GM21529 (cell line): ENCODE data around the gene RPH3AL.
"Not testable (repeated sequence)": the region's sequence is repeated elsewhere in the genome, so short reads cannot be mapped to it uniquely, and the experiment has no call there.

ENCODE experiments used
- ATAC-seq: cut with Tn5 transposase; IDR thresholded peaks from one replicate; pipeline ENCODE4 v1.9.1; 2021; ENCODE audit not compliant: unreplicated experiment

Gene RPH3AL

DNA sequence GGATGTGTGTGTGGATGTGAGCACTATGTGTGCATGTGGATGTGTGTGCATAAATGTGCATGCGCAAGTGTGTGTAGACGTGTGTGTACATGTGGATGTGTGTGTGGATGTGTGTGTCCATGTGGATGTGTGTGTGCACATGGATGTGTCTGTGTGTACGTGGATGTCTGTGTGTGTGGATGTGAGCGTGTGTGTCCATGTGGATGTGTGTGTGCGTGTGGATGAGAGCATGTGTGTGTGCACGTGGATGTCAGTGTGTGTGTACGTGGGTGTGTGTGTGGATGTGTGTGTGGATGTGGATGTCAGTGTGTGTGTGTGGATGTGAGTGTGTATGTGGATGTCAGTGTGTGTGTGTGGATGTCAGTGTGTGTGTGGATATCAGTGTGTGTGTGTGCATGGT lies 107.6 kb downstream of the RPH3AL start:
- no peak for ATAC-seq

DNA sequence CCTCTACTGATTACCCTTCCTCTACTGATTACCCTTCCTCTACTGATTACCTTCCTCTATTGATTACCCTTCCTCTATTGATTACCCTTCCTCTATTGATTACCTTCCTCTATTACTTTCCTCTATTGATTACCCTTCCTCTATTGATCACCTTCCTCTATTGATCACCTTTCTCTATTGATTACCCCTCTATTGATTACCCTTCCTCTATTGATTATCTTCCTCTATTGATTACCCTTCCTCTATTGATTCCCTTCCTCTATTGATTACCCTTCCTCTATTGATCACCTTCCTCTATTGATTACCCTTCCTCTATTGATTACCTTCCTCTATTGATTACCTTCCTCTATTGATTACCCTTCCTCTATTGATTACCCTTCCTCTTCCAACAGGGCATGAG lies 108.7 kb downstream of the RPH3AL start:
- ATAC-seq = not testable (repeated sequence)

DNA sequence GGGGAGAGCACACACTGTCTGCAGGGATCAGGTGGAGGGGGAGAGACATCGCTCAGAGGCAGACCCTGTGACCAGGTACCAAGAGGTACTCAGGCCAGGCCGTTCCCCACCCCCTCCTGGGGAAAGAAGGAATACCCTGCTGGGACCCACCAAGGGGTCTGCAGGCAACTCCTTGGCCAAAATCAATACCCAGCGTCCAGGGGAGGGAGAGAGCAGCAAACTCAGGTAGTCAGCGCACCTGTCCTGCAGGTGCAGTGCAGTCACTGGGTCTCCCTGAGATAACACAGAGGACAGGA lies 113.7 kb downstream of the RPH3AL start:
- no peak for ATAC-seq

DNA sequence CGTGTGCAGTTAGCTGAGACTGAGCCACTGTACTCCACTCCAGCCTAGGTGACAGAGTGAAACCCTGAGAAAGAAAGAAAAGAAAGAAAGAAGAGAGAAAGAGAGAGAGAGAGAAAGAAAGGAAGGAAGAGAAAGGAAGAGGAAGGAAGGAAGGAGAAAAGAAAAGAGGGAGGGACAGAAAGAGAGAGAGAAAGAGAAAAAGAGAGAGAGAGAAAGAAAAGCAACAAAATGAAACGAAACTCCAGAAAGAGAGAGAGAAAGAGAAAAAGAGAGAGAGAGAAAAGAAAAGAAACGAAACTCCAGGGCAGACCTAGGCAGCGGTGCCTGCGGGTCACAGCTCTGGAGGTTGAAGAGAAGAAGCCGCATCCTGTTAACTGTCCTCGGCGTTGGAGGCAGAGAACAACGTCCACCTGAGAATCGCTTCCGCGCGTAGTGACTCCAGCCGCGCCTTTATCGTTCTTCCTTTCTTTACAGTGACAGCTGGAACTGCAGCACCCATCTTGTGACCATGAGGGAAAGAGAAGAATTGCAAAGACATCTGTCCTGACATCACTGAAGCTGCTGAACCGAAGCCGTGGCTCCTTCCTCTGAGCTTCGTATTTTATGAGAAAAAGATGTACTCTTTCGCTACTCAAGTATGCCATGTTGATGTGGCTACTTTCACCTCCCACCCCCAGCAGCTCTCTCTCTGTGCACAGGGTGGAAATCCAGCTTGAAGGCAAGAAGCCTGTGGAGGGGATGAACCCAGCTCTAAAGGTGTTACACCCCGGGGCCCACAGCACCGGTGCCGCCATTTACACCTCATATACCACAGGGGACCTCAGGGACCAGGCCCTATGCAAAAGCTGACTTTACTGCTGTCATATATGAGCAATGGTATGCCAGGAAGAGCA lies 114.3 kb downstream of the RPH3AL start:
- no peak for ATAC-seq

DNA sequence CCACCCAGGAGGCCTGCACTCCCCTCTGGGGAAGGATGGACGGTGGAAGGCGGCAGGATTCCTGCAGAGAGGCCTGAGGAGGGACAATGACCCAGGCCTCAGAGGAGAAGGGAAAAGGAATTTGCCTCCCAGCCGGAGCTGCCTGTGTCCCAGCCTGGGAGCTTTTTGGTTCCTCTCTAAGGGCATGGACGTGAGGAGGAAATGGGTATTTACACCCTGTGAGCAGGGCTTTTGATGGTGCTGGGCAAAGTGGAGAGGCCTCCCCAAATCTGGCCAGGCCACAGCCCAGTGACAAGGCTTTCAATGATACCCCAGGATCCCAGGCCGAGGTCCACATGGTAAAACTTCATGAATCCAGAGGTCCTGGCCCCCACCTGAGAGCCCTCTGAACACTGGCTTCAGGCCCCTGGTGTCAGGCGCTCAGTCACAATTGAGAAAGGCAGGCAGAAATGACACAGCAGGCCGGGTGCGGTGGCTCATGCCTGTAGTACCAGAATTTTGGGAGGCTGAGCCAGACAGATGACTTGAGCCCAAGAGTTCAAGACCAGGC lies 115.1 kb downstream of the RPH3AL start:
- no peak for ATAC-seq

DNA sequence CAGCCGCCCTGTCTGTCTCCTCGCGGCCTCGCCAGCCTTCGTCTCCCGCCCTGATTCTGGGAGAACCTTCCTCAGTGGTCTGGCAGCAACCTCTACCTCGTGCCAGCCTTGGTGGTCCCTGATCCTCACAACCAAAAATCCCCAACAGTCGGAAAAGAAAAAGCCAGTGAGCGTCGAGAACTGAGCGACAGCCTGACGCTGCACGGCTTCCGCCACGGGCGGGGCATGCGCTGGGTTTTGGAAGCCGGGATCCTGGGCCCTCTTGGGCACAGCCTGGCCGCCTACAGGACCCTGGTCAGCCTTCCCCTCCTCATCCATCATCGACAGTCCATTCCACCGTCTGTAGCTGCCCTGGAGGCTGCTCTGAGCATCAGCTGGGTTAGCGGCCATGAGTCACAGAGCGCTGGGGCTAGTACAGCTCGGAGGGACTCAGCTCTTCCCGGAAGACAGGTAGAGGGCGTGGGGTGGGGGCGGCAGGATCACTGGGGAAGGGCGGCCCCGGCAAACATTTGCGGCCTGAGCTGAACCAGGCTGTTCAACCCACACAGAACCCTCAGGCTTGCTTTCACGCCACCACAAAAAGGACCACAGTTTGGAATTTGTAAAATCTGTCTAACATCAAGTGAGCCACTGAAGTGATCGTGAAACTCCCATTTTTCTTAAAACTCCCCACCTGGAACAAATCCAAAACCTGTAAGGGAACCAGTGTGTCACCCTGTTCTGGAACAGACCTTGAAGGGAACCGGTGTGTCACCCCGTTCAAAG lies 115.8 kb downstream of the RPH3AL start:
- no peak for ATAC-seq

DNA sequence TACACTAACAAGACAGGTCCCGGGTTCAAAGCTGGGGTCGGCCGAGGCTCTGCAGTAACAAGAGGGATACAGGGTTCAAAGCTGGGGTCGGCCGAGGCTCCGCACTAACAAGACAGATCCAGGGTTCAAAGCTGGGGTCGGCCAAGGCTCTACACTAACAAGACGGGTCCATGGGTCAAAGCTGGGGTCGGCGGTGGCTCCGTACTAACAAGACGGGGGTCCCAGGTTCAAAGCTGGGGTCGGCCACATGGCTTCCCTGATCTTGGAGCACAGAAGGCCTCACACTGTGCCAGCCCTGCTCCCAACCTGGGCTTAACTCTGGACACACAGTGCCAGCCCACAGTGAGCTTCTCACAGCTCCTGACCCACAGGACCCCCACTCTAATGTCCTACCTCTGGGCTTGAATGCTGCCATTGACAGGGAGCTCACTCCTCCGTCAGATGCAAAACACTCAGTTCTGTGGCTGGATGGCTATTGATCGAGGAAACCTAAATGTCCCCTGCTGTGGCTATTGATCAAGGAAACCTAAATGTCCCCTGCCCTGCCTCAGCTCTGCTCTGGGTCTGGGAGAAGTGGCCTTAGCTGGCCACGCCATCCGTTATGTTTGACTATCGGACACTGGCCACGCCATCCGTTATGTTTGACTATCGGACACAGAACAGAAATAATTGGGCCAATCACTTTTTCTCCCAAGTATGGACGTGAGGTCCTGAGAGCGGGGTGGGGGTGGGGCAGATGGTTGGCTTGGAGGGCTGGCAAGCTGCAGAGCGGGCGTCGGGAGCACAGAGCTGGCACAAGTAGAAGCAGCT lies 116.6 kb downstream of the RPH3AL start:
- ATAC-seq = no peak

DNA sequence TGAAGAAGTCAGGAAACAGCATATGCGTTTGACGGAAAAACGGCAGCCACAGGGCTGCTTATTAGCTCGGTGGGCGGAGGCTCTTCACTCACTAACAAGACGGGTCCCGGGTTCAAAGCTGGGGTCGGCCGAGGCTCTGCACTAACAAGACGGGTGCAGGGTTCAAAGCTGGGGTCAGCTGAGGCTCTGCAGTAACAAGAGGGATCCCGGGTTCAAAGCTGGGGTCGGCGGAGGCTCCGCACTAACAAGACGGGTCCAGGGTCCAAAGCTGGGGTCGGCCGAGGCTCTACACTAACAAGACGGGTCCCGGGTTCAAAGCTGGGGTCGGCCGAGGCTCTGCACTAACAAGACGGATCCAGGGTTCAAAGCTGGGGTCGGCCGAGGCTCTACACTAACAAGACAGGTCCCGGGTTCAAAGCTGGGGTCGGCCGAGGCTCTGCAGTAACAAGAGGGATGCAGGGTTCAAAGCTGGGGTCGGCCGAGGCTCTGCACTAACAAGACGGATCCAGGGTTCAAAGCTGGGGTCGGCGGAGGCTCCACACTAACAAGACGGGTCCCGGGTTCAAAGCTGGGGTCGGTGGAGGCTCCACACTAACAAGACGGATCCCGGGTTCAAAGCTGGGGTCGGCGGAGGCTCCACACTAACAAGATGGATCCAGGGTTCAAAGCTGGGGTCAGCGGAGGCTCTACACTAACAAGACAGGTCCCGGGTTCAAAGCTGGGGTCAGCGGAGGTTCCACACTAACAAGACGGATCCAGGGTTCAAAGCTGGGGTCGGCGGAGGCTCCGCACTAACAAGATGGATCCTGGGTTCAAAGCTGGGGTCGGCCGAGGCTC lies 117.4 kb downstream of the RPH3AL start:
- ATAC-seq = not testable (repeated sequence)

DNA sequence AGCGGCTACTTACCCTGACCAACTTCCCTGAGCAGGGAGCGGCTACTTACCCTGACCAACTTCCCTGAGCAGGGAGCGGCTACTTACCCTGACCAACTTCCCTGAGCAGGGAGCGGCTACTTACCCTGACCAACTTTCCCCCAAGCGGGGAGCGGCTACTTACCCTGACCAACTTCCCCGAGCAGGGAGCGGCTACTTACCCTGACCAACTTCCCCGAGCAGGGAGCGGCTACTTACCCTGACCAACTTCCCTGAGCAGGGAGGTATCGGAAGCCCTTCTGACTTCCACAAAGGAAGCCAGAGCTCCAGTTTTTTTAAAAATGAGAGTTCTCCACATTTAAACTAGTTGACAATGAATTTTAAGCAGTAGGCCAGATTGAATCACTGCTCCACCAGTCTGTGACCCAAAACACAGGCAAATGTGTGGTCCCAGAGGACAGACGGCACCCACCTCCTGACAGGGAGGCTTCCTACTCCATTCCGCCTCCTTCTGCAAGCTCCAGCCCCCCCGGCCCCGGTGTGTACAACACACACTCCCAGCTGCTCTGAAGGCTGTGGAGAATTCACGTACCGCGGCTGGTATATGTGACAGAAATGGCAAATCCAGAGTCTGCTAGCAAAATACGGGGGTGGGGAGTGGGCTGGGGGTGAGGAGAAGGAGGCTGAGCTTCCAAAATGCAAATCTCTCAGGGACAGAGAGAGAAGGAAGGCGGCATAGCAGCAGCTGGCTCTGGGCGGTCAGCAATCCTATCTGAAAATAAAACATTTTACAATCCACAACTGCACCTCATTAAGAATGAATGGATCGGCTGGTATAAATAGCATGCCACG lies 118.2 kb downstream of the RPH3AL start:
- not testable (repeated sequence) for ATAC-seq

DNA sequence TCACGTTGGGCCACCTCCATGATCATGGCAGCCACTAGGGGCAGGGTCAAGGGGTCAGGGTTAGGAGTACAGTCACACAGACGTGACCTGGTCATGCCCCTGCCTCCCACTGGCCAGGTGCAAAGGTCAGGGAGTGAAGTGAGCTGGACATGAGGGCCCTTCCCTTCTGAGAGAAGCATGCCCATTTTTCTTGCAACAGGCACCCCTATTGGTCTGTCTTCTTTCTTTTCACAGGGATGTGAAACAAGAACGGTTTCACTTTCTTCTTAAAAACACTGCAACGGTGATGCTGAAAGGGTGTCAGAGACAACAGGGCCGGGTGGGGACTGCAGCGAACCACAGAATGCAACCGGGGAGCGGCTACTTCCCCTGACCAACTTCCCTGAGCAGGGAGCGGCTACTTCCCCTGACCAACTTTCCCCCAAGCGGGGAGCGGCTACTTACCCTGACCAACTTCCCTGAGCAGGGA lies 119.1 kb downstream of the RPH3AL start:
- ATAC-seq = no peak

DNA sequence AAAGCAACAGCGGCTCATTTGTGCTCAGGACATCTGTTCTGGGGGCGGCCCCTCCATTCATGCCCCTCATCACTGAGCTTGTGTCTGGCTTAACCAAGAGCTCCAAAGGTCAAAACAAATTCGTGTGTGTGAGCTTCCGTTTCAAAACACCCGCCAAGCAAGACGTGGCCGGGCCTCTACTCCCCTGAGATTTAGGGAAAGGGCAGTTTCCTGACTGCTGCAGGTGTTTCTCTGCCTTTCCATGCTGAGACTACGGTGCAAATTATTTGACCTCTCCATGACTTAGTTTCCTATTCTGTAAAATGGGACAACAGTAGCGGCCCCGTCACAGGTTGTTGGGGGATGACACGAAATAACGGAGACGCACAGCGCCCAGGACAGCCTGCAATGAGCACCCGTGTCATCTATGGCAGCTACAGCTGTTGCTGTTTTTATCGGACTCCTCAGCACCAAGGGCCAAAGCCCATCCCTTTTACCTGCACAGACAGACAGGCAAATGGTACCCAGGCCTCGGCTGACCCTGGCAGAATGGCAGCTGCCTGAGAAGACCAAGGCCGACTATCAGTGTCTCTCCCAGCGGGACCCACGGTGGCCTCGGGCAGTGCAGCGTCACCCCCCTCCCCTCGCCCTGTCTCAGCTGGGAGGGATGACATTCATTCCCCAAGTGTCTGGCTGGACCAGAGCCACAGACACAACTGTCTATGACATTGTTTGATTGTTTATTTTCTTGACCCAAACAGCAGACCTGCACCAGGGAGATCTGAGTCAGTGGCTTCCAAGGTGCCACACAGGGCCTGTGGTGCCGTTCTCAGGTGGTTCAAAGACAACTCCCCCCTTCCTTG lies 120.4 kb downstream of the RPH3AL start:
- no peak for ATAC-seq

DNA sequence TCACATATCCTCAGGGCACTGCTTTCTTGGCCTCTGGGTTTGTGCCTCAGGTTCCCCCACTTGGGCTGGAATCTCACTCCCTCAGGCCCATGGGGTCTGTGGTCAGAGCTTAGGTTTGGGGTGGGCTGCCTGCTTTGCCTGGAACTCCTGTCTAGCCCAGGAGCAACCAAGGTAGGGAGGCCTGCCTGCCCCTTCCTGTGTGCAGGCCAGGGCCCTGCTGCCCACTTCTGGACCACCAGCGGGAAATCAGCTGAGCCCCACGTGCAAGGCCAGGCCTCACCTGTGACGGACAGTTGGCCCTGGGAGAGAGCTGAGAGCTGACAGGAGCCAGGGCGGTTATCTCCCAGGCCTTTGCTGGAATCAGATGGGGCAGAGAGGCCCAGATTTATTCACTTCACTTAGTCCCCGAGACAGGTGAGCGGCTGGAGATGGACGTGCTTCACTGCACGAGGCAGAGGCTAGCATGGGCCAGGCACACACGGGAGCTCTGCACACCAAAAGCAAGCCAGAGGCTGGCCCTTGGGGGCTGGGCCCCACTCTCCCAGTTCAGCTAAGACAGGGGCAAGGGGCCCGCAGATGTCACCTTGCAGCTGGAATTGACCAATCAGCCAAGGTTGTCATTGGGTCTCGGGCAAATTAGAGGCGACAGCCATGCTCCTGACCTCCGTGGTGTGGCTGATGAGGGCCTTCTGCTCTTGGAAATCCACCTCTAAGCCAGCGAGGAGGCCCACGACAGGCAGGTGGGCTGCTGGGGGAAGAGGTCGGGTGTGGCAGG lies 121.2 kb downstream of the RPH3AL start:
- no peak for ATAC-seq

DNA sequence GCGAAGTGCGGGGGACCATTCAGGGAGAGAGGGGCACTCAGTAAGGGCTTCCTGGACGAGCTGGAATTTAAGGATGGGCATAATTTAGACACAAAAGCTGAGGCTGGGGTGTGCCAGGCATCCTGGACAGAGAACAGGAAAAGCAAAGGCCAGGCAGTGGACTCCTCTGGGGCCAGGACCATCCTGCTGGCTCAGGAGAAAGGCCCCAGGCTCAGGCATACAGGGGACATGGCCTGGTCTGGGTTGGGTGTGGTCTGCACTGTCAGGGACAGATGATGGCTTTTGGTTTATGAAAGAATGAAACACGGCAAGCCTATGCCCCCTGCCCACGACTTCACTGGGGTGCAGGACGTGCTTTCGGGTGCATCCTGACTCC lies 122.2 kb downstream of the RPH3AL start:
- no peak for ATAC-seq

DNA sequence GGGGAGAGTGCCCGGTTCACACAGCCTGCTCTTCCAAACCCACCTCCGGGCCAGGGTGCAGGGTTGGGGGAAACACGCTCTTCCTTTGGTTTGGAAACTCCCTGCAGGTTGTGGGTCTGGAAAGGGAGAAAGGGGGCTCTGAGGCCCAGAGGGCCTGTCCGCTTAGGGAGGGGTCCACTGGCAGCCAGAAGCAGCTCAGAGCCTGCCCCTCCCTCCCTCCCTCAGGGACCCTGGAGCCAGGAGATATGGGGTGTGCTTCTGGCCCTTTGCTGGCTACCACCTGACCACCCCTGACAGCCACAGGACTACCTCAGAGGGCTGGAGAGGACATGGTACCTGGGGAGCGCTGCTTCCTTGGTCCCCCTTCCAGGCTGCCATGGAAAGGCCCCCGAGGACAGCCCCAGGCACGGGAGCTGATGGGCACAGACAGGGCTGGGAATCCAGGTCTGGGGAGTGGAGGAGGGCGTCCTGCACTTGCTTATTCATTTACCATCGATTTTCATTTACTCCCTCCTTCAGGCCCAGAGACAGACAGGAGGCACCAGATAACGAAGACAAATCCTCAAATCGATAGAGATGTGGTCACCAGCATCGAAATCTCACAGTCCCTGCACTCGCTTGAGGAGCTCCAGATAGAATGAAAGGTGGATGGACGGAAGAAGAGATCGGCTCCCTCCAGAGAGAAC lies 122.8 kb downstream of the RPH3AL start:
- ATAC-seq = no peak

DNA sequence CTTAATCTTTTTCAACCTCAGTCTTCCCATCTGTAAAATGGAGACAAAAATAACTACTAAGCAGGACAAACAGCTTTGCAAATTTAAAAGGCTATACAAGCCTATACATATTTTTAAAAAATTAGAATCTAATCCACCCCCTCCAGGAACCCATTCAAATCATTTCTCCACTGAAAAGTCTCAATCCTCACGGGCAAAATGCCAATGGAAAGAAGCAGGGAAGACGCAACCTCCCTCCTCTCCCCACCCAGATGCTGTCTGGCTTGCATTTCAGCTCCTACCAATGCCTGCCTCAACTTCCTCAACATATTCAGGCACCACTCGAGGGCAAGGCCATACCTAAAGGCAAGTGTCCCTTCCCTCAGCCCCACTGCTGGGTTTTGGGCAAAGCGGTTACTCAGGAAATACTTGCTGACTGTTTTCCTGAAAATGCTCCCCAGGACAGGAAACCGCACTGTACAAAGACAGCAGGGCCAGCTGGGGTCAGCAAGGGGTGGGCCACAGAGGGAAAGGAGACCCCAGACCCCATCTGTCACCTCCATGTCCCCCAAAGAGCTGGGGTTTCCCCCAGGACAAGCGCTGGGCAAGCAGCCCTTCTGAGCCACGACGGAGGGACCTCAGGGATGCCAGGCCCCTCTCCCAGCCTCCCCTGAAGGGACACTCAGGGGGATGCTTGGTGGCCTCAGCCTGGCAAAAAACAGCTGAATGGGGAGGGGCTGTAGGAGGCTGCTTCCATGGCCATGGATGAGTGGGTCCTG lies 123.5 kb downstream of the RPH3AL start:
- ATAC-seq = no peak

DNA sequence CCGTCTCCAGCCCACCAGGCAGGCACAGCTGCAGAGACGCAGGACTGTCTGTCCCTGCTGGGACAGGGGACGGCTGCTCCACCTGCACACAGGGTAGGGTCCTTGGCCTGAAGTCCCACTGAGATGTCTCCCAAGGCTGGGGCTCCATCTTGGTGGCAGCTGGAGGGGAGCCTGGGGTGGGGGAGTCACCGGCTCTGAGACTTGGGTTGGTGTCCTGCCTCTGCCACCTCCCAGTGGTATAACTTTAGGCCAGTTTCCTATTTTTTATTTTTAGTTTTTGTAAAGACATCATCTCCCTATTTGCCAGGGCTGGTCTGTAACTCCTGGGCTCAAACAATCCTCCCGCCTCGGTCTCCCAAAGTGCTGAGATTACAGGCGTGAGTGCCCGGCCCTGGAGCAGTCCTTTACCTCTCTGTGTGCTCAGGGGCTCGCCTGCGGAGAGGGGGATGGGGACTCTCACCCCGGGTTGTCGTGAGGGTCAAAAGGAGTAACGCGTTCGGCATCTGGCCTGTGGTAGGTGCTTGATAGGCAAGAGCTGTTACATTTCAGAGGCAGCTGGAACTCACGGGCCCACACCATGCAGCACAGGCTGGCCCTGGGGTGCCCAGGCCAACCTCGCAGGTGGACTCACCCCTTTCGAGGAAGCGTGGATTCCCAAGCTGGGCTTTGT lies 124.5 kb downstream of the RPH3AL start:
- no peak for ATAC-seq
